UCSD-AML1 (cell line): ENCODE measurements around the gene BACH2.

Experiments used
- DNase-seq: peaks from one replicate; lab custom pipeline; 2025; ENCODE audit not compliant: unreplicated experiment; lab: John Stamatoyannopoulos, UW

The BACH2 gene

GRCh38 chr6:90278129-90278528, 18.5 kb downstream of the BACH2 start:
- DNase-seq: no peak

GRCh38 chr6:90277302-90278011, 19.2 kb downstream of the BACH2 start:
- DNase-seq: no peak

- DNase-seq: no peak
These were observed 22.1 kb downstream of the BACH2 start for GRCh38 chr6:90274451-90275030.

GRCh38 chr6:90273863-90274262, 22.8 kb downstream of the BACH2 start:
- no peak for DNase-seq

- DNase-seq: no peak
These were observed 23.7 kb downstream of the BACH2 start for GRCh38 chr6:90272895-90273294.

- no peak for DNase-seq
These were observed 24.8 kb downstream of the BACH2 start for GRCh38 chr6:90271831-90272230.

- DNase-seq: no peak
These were observed 27.3 kb downstream of the BACH2 start for GRCh38 chr6:90269334-90269733.

- no peak for DNase-seq
These were observed 28.5 kb downstream of the BACH2 start for GRCh38 chr6:90268178-90268577.

- DNase-seq: no peak
These were observed 29.6 kb downstream of the BACH2 start for GRCh38 chr6:90266905-90267621.

GRCh38 chr6:90264561-90264960, 32.1 kb downstream of the BACH2 start:
- DNase-seq: no peak

- no peak for DNase-seq
These were observed 33.0 kb downstream of the BACH2 start for GRCh38 chr6:90263633-90264032.

- no peak for DNase-seq
These were observed 34.8 kb downstream of the BACH2 start for GRCh38 chr6:90261801-90262200.

- DNase-seq: no peak
These were observed 39.2 kb downstream of the BACH2 start for GRCh38 chr6:90257486-90257738.

GRCh38 chr6:90256698-90257485, 39.8 kb downstream of the BACH2 start:
- DNase-seq: no peak

- no peak for DNase-seq
These were observed 43.0 kb downstream of the BACH2 start for GRCh38 chr6:90253631-90254030.

- DNase-seq: no peak
These were observed 45.2 kb downstream of the BACH2 start for GRCh38 chr6:90251295-90251992.

GRCh38 chr6:90250405-90250804, 46.2 kb downstream of the BACH2 start:
- DNase-seq: no peak

GRCh38 chr6:90249458-90249857, 47.2 kb downstream of the BACH2 start:
- DNase-seq: no peak

- no peak for DNase-seq
These were observed 47.6 kb downstream of the BACH2 start for GRCh38 chr6:90249034-90249433.

- no peak for DNase-seq
These were observed 49.4 kb downstream of the BACH2 start for GRCh38 chr6:90247262-90247661.

GRCh38 chr6:90241229-90241880, 55.3 kb downstream of the BACH2 start:
- no peak for DNase-seq
